ENCODE data around the gene TMPRSS12.
"Not testable (repeated sequence)": the region's sequence is repeated elsewhere in the genome, so short reads cannot be mapped to it uniquely, and the experiment has no call there.

TMPRSS12 gene

DNA sequence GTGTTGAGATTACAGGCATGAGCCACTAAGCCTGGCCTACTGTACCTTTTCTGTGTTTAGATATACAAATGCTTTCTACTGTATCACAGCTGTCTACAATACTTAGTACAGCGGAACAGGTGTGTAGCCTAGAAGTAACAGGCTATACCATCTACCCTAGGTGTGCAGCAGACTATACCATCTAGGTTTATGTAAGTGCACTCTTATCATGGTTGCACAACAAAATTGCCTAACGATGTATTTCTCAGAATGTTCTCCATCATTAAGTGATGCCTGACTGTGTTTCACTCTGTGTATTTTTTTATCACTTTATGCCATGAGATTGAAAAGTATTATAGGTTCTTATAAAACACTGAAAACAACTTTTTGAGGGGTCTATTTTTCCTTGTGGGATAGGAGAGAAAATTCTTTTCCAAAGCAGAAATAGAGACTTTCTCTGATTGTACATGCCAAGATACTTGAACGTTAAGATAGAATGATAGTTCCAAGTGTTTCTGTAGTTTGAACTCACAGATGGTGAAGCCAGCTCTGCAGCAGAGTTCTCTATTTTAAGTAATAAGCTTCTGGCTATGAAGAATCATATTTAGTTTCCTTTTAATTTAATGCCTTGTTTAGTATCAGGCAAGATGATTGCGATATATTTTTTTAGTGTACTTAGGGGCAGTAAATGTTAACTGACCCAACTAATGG is 17.0 kb downstream of the TMPRSS12 start:
- DNase-seq: no peak

DNA sequence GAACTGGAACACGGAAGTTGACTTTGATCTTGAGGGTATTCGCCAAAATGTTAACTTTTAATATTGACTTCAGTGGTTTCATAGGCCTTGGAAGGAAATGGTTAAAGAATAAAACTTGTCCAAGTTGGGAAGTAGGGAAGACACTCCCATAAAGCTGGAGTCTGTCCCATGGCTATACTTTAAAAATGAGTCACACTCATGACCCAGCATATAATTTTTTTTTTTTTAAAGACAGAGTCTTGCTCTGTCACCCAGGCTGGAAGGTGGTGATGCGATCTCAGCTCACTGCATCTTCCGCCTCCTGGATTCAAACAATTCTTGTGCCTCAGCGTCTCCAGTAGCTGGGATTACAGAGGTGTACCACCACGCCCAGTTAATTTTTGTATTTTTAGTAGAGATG is 19.6 kb downstream of the TMPRSS12 start:
- DNase-seq: no peak

DNA sequence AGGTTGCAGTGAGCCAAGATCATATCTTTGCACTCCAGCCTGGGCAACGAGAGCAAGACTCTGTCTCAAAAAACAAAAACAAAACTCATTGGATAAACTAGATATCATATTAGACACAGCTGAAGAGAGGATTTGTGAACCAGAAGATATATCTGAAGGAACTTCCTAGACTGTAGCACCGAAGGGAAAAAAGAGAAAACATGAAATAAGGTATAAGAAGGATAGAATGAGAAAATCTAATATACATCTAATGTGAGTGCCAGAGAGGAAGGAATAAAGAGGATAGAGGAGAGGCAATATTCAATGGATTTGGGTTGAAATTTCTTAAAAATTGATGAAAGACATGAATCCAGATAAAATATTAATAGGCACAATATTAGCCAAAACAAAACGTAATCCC is 22.5 kb downstream of the TMPRSS12 start:
- DNase-seq: no peak

DNA sequence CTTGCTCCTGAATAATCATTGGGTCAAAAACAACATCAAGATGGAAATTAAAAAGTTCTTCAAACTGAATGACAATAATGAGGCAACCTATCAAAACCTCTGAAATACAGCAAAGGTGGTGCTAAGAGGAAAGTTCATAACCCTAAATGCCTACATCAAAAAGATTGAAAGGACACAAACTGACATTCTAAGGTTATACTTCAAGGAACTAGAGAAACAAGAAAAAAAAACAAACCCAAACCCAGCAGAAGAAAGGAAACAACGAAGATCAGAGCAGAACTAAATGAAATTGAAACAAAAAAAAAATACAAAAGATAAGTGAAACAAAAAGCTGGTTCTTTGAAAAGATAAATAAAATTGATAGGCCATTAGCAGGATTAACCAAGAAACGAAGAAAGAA is 26.2 kb downstream of the TMPRSS12 start:
- DNase-seq: not testable (repeated sequence)

DNA sequence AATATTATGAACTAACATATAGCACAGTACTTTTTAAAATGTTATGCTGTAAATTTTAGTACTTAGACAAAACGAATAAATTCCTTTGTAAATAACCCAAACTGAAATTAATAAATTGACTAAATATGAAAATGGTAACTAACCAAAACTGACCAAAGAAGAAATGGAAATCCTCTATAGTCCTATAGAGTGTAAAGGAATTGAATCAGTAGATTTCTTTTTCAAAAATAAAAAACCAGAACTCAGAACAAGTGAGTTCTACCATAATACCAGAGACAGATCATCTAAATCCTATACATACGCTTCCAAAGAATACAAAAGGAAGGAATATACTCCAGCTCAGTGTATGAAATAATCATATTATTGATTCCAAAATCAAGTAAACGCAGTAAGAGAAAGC is 39.8 kb downstream of the TMPRSS12 start:
- DNase-seq: no peak

DNA sequence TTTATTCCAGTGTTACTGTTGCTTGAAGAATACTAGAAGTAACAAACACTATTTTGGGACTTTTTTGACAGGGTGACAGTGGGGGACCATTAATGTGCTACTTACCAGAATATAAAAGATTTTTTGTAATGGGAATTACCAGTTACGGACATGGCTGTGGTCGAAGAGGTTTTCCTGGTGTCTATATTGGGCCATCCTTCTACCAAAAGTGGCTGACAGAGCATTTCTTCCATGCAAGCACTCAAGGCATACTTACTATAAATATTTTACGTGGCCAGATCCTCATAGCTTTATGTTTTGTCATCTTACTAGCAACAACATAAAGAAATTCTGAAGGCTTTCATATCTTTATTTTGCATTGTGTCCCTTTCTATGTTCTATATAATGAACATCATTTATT is 44.5 kb downstream of the TMPRSS12 start:
- no peak for DNase-seq

DNA sequence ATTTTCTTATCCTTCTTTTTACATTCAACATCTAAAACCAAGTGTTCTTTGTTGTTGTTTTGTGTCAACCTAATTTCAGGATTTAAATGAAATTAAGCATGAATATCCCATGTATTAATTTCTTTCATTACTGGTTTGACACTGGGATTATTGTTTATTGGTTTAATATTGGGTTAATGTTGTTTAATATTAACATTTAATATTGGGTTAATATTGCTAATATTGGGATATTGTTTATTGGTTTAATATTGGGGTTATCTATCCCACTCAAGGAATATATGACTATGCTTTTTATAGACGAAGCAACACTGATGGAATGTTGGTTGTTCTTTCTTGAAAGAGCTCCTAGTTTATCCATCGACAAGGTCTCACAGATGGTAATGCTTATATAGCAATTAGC is 45.9 kb downstream of the TMPRSS12 start:
- no peak for DNase-seq

DNA sequence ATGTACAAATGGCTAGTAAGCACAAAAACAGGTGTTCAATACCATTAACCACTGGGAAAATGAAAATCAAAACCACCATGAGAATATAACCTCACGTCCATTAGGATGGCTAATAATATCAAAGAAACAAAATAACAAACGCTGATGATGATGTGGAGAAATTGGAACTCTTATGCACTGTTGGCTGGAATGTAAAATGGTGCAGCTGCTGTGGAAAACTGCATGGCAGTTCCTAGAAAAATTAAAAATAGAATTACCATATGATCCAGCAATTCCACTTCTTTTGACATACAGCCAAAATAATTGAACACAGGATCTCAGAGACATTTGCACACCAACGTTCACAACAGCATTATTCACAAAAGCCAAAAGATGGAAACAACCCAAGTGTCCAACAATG is 51.5 kb downstream of the TMPRSS12 start:
- DNase-seq: no peak

DNA sequence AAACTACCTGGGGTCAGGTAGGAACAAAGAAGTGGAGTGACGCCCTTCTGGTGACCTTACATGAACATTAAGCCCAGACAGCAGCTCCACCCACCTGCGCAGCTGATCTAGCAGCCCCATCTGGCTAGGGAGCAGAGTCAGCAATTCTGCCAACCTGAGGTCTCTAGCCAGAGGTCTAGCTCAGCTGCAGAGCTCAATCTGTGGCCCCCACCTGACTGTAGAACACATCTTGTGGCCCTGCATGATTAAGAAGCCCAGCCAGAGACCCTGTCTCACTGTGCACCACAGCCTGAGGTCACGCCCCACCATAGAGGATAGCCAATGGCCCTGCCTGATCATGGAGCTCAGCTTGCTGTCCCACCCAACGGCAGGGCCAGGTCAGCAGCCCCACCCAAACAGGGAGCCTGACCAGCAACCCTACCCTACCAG is 59.0 kb downstream of the TMPRSS12 start:
- no peak for DNase-seq

DNA sequence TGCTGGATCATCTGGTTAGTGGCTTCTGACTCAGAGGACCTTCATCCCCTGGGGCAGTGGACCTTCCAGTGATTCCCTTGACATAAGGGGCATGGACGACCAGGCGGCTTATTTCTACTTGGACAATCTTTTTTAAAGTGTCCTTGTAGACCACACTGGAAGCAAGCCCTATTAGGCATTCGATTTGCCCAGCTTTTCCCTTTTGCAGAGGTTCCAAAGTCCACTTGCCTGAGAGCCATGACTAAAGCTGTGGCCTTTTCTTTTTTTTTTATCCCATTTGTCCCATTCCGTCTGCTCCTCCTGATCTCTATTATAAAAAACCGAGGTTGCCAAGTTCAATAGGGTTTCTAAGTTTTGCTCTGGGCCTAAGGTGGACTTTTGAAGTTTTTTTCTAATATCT is 65.8 kb downstream of the TMPRSS12 start:
- not testable (repeated sequence) for DNase-seq

DNA sequence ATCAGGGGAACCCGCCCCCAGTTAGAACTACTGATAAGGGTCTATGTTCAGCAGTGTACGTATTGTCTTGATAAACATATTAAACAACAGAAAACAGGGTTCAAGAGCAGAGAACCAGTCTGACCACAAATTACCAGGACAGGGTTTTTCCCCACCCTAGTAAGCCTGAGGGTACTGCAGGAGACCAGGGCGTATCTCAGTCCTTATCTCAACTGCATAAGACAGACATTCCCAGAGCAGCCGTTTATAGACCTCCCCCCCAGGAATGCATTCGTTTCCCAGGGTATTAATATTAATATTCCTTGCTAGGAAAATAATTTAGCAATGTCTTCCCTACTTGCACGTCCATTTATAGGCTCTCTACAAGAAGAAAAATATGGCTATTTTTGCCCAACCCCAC is 69.6 kb downstream of the TMPRSS12 start:
- not testable (repeated sequence) for DNase-seq

DNA sequence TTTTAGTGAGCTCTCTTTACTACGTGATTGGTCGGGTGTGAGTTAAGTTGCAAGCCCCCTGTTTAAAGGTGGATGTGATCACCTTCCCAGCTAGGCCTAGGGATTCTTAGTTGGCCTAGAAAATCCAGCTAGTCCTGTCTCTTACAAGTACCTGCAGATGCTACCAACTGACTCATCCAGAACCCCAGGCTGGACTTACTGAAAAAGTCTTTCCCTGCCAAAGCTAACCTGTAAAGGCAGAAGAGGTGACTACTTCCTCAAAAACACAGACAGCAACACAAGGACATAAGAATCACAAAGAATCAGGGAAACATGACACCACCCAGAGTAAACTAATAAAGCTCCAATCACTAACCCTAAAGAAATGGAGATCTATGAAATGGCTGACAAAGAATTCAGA is 70.5 kb downstream of the TMPRSS12 start:
- DNase-seq: no peak

DNA sequence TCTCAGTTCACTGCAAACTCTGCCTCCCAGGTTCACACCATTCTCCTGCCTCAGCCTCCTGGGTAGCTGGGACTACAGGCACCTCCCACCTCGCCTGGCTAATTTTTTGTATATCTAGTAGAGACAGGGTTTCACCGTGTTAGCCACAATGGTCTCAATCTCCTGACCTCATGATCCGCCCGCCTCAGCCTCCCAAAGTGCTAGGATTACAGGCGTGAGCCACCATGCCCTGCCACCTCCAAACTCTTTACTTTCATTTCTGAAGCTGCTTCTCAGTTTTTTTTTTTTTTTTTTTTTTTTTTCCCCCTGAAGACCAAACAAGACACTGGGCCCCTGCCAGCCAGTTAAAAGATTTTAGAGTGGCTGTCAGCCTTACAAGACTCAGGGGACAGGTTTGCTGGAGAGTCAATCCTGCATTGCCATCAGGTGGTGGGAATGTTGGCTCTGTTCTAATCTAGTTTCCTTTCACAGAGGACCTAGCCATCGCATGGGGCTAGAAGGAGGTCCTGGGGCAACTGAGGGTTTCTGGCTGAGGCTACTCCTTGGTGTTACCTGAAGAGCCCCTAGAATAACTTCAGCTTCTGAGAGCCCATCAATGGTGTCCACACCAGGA is 72.3 kb downstream of the TMPRSS12 start:
- DNase-seq: no peak

DNA sequence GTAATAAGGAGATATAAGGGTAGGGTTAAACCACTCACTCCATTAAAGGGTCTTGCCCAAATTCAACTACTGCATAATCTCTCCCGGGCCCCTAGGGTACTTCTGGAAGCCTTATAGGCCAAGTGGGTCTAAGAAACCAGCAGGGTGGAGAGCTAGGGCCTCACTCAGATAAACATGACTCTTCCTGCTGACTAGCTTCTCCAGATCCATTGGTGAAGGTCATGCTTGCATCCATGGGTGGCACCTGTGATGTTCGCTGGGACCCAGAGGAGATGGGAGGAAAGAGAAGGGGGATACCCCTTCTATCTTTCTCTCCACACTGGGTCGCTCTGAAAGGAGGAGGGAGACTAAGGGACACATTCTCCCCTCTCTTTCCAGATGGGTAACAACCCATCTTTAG is 73.6 kb downstream of the TMPRSS12 start:
- no peak for DNase-seq

DNA sequence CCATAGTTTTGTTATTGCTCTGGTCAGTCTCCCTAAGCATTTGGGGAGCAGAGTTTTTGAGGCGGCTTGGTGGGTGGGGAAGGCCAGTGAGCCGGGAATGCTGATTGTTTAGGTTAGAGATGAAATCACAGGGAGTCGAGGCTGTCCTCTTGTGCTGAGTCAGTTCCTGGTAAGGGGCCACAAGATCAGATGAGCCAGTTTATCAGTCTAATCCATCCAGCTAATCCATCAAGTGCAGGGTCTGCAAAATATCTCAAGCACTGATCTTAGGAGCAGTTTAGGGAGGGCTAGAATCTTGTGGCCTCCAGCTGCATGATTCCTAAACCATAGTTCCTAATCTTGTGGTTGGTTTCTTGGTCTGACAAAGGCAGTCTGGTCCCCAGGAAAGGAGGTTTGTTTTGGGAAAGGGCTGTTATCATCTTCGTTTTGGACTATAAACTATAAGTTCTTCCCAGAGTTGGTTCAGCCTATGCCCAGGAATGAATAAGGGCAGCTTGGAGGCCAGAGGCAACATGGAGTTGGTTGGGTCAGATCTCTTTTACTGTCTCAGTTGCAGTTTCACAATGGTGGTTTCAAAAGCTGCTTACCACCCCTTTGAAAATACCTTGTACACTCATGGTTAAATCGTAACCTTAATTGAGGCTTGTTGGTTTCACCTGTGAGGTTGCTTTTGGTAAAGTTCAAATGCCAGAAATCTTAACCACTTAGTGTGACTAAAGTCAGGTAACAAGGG is 76.0 kb downstream of the TMPRSS12 start:
- no peak for DNase-seq

DNA sequence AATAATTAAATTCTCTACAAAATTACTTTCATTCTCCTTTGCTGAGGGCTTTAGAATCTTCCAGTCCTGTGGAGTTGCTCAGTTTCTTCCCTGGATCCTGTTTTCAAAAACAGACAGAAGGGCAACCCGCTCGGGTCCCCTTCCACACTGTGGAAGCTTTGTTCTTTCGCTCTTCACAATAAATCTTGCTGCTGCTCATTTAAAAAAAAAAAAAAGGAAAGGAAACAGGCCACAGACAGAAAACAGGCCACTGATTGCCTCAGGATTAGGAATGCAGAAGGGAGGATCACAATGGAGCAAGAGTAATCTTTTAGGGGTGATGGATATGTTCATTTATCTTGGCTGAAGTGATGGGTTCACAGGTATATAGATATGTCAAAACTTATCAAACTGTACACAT is 80.1 kb downstream of the TMPRSS12 start:
- no peak for DNase-seq

DNA sequence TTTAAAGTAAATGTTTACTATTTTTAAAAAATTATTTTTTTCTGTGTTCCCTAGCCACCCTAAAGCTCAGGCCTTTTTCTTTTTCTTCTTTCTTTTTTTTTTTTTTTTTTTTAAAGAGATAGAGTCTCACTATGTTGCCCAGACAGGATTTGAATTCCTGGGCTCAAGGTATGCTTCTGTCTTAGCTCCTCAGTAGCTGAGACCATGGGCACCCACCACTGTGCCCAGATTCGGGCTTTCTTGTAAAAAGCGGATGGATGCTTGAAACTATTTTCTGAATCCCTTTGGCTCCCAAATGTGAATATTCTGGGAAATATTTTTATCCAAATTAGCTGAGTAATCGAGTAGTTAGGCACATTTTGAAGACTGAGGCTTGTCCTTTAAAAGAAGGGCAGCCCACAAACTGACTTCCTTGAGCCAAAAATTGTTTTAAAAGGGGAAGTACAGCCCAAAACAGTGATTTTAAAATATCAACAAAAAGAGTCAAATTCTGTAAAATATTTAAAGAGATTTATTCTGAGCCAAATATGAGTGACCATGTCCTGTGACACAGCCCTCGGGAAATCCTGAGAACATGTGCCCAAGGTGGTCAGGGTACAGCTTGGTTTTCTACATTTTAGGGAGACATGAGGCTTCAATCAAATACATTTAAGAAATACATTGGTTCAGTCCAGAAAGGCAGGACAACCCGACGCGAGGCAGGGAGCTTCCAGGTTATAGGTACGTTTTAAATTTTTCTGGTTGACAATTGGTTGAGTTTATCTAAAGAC is 80.8 kb downstream of the TMPRSS12 start:
- DNase-seq: no peak

DNA sequence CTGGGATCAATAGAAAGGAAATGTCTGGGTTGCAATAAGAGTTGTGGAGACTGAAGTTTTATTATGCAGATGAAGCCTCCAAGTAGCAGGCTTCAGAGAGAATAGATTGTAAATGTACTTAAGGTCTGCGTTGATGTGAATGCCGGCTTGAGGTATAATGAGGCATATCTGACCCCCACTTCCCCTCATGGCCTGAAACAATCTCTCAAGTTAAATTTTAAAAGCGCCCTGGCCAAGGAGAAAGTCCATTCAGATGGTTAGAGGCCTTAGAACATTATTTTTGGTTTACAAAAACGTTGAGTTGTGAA is 81.4 kb downstream of the TMPRSS12 start:
- DNase-seq: no peak

DNA sequence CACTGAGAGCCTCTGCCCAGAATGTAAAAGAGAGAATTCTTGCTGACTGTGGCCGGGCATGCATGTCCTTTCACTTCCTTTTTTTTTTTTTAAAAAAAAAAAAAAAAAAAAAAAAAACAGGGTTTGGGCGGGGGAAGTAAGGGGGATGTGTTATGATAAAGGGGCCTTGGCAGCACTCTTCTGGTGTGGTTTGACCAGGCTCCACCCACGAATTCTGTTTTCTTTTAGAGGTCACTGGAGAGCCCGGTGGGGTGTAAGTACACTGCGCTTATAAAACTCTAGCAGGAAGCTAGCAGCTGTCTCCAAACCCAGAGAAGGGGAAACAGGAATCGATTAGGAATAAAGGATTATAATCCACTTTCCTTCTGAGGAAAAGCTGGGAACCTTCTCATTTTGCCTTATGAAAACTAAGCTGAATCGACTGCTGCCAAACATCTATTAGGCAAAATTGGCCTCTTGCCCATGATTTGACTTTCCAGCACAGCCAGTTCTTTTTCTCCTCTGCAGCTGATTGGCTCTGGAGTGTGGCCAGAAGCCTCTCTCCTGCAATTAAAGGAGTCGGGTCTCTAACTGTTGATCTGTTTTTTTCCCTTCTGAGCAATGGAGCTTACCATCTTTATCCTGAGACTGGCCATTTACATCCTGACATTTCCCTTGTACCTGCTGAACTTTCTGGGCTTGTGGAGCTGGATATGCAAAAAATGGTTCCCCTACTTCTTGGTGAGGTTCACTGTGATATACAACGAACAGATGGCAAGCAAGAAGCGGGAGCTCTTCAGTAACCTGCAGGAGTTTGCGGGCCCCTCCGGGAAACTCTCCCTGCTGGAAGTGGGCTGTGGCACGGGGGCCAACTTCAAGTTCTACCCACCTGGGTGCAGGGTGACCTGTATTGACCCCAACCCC is 82.0 kb downstream of the TMPRSS12 start:
- peak; percentile 33 for DNase-seq

DNA sequence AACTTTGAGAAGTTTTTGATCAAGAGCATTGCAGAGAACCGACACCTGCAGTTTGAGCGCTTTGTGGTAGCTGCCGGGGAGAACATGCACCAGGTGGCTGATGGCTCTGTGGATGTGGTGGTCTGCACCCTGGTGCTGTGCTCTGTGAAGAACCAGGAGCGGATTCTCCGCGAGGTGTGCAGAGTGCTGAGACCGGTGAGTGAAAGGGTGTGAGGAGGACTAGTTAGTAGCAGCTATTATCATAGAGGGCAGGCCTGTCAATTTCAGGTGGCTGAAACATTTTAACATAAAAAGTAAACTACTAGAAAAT is 82.6 kb downstream of the TMPRSS12 start:
- no peak for DNase-seq

DNA sequence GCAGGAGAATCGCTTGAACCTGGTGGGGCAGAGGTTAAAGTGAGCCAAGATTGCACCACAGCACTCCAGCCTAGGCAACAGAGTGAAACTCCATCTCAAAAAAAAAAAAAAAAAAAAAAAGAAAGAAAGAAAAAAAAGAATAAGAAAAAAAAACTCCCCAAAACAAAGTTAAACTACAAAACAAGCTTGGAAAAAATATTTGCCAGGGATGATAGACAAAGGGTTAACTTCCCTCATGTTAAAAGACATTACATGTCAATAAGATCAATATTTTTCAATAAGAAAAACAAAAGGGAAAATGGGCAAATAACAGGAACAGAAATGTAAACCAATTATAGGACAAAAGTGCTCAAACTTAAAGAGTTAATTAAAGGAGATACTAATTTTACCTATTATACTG is 83.2 kb downstream of the TMPRSS12 start:
- DNase-seq: no peak

DNA sequence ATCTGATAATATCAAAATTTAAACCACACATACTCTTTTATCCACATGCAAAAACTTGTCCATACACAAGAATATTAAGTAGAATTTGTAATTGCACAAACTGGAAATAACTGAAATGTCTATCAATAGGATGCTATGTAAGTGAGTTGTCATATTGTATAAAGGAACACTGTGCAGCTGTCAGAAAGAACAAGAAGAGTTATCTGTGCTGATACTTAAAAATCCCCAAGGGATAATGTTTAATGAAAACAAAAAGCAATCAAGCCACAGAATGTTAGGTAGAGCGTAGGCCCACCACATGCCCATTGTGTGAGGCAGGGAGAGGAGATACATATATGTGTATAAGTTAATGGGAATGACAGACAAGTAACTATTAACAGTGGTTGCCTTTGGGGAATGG is 83.7 kb downstream of the TMPRSS12 start:
- DNase-seq: no peak

DNA sequence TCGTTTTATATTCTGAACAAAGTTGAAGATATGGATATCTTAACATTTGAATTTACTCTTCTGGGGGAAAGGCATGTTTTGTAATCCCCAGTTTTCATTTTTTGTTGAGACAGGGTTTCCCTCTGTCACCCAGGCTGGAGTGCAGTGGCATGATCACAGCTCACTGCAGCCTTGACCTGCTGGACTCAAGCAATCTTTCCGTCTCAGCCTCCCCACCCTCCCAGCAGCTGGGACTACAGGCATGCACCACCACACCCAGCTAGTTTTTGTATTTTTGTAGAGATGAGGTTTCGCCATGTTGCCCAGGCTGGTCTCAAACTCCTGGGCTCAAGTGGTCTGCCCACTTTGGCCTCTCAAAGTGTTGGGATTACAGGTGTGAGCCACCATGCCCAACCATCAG is 84.2 kb downstream of the TMPRSS12 start:
- not testable (repeated sequence) for DNase-seq

Data from CD4-positive, alpha-beta T cell treated with Interleukin-6 for 4 hours (primary cell).